Subcutaneous adipose tissue (tissue), 4 donors: ENCODE data around the gene ST3GAL2. TPM values are rescaled to one million over a fixed set of nuclear protein-coding genes. Genes with fewer than 3 reads are reported as not detected.

ENCODE experiments used
- total RNA-seq, 4 donors: library from RNA; depleted of rRNA; stranded (reverse); fragments of >200 nt; gene quantifications; one replicate each; pipeline ENCODE4 v1.1.0, GENCODE V29; 2016
- TF ChIP-seq, protein P1 (sequence below): fragments of 450-650 bp; IDR thresholded peaks from one replicate; pipeline ENCODE4 v1.5.1; 2016; ENCODE audit warnings: low read depth, mild to moderate bottlenecking, control low read depth, antibody characterized with exemption, moderate library complexity

The ST3GAL2 gene
- total RNA-seq, 4 donors from 2014 or later, result 9.9 to 14.1 (median 13.1) TPM

DNA sequence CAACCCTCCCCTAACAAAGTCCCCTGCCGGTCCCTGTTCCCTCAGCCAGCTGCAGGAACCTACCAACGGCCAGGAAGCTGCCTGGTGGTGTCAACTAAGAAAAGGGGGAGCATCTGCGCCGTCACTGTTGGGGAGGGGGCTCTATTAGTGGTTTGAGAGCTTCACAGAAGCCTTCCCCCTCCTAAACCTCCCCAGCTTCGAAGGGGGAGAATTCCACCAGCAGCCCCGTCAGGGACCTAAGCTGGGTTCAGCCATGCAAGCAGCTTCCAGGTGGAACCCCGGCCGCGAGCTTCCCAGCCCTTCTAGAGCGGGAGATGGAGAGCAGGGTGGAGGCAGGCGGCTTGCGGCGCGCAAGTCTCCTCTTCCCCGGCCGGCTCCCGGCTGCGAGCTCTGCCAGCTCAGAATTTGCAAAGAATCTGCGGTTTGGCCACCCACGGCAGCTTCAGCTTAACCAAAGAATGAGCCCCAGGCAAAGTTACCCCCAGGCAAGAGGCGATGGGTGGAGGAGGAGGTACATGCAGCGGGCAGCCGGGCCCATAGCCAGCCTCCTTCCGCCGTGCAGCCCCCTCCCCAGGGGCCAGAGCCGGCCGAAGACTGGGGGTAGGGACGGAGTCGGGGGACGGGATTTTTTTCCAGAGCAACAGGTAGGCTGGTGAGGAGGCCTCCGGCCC is 58.5 kb downstream of the ST3GAL2 start:
- TF ChIP-seq, protein P1, sequence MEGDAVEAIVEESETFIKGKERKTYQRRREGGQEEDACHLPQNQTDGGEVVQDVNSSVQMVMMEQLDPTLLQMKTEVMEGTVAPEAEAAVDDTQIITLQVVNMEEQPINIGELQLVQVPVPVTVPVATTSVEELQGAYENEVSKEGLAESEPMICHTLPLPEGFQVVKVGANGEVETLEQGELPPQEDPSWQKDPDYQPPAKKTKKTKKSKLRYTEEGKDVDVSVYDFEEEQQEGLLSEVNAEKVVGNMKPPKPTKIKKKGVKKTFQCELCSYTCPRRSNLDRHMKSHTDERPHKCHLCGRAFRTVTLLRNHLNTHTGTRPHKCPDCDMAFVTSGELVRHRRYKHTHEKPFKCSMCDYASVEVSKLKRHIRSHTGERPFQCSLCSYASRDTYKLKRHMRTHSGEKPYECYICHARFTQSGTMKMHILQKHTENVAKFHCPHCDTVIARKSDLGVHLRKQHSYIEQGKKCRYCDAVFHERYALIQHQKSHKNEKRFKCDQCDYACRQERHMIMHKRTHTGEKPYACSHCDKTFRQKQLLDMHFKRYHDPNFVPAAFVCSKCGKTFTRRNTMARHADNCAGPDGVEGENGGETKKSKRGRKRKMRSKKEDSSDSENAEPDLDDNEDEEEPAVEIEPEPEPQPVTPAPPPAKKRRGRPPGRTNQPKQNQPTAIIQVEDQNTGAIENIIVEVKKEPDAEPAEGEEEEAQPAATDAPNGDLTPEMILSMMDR, result no peak

DNA sequence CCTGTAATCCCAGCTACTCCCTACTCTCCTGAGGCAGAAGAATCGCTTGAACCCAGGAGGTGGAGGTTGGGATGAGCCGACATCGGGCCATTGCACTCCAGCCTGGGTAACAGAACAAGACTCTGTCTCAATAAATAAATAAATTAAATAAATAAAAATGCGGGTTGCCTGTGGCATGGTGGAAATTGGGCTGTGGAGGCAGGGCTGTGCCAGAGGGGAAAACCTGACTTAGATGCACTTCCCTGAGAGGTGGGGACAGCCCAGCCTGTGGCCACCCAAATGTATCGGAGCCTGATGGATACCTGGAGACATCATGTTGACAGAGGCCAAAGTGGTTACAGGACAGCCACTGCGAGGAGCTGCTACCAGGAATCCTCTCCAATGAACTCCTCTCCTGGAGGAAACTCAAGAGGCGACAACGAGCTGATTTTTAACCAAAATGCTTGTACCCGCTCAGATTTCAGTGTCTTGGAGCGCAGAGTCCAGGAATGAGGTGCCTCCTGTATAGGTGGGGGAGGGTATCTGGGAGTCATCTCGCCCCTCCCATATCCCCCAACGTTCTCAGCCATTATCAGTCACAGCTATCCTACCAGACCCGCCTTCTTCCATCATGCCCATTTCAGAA is 59.9 kb downstream of the ST3GAL2 start:
- TF ChIP-seq, protein P1, result no peak

DNA sequence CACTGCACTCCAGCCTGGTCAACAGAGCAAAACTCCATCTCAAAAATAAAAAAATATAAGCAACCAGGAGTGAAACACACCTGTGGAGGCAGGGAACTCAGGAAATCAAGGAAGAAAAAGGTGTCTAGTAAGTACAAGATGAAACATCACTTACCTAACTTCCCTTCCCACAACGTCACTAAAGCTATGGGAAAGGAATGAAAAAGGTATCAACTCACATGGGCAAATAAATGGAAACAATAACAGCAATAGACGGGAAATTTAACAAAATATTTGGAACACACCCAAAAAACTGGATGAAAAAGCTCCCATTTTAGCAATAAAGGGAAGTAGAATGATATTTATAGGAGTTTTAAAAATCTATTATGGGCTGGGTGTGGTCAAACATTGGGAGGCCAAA is 61.1 kb downstream of the ST3GAL2 start:
- TF ChIP-seq, protein P1, result no peak

DNA sequence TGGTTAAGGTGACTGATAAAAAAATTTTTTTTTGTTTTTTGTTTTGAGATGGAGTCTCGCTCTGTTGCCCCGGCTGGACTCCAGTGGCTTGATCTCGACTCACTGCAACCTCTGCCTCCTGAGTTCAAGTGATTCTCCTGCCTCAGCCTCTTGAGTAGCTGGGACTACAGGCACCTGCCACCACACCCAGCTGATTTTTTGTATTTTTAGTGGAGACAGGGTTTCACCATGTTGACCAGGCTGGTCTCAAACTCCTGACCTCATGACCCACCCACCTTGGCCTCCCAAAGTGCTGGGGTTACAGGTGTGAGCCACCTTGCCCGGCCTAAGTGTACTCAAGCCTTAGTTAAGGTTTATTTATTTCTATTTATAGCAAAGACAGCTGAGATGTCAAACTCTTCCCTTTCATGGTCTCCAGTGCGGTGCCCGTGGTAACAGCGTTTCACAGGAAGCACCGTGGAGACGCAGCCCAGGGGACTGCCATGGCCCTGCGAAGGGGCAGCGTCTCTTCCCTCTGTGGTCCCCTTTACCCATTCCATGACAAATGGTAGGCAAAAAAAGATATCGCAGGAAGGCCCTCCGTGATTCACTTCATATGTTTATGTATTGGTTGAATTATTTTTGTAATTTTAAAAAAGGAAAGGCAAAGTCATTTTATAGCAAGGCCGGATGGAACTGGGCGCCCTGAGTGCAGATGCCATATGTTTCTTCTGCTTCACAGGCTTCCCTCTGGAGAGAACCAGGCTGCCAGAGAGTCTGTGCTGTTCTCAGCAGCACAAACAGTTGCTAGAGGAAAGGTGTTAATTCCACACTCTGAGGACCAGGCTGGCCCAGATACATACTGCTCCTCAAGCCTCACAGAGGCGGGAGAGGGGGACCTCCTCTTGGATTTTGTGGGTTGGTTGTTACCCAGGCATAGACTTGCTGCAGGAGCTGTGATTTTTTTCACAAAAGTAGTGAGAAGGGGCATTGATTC is 63.0 kb downstream of the ST3GAL2 start:
- TF ChIP-seq, protein P1, result no peak

DNA sequence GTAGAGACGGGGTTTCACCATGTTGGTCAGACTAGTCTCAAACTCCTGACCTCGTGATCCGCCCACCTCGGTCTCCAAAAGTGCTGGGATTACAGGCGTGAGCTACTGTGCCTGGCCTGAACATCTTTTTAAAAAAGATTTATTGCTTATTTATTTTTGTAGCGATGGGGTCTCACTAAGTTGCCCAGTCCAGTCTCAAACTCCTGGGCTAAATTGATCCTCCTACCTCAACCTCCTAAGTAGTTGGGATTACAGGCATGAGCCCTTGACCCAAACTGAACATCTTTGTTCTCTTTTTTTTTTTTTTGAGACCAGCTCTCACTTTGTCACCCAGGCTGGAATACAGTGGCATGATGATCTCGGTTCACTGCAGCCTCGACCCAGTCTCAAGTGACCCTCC is 64.7 kb downstream of the ST3GAL2 start:
- TF ChIP-seq, protein P1, result no peak

DNA sequence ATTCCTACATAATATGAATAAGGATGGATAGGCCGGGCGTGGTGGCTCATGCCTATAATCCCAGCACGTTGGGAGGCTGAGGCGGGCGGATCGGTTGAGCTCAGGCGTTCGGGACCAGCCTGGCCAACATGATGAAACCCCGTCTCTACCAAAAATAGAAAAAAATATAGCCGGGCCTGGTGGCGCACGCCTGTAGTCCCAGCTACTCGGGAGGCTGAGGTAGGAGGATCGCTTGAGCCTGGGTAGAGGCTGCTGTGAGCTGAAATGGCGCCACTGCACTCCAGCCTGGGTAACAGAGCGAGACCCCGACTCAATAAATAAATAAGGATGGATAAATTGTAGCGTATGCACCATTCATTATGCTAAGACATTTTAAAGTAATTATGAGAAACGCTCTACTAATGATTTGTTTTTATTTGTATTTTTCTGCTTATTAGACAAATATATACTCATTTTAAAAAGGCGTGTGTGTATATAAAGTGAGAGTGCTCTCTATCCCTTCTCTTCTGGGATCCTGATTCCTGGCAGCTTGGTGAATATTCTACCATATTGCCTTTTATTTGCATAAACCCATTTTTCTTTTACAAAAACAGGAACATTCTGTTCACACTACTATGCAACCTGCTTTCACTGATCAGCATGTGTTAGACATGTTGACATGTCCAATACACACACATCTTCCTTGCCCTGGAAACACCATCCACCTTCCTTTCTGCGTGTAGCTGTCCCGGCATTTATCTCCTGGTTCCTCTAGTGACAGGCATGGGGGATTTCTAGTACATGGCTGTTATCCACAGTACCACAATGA is 65.8 kb downstream of the ST3GAL2 start:
- TF ChIP-seq, protein P1, result no peak
